GM12878 (cell line): ENCODE results near the gene SPP2. TPM values are rescaled to one million over a fixed set of nuclear protein-coding genes. Genes with fewer than 3 reads are reported as not detected.

Experiments
- ATAC-seq: fragments of 200-7000 bp; cut with Tn5 transposase; 3 replicates; pipeline ENCODE4 v1.9.1; 2020; ENCODE audit warnings: mild to moderate bottlenecking, moderate library complexity
- BruUV-seq: library from RNA; stranded (reverse); fragments of 400-500 nt; replicated peaks from 2 replicates; lab custom pipeline; 2021; lab: Mats Ljungman, UMichigan
- CTCF ChIA-PET: fragments of 300-600 bp; sonication (Branson Sonifier 250); formaldehyde crosslinking; extraction: SDS; loops from one replicate; lab custom pipeline; 2021; ENCODE audit warnings: inconsistent platforms; lab: Yijun Ruan, JAX
- POLR2A ChIA-PET: fragments of 350-600 bp; formaldehyde crosslinking; extraction: SDS; loops from one replicate; lab custom pipeline; 2021; ENCODE audit warnings: inconsistent platforms; lab: Charles Lee
- RAD21 ChIA-PET: fragments of 300-600 bp; sonication (Branson Sonifier 250); formaldehyde crosslinking; loops from one replicate; lab custom pipeline; 2023; ENCODE audit warnings: antibody characterized with exemption; ENCODE audit not compliant: unreplicated experiment; lab: Charles Lee
- SMC1A ChIA-PET: fragments of 300-600 bp; sonication (Branson Sonifier 250); formaldehyde crosslinking; loops from one replicate; lab custom pipeline; 2023; ENCODE audit not compliant: unreplicated experiment, uncharacterized antibody; lab: Charles Lee
- DNase-seq: peaks from one replicate; pipeline ENCODE4 v3.0.0-alpha.2; 2011; ENCODE audit warnings: low read depth, low spot score
- FAIRE-seq: peaks from 3 replicates; lab custom pipeline; 2011; peaks lifted over from hg19 to GRCh38; lab: Jason Lieb, UNC
- H2AFZ ChIP-seq: 2 replicates; pipeline ENCODE4 v1.6.0; 2011; ENCODE audit warnings: low read depth, low read length, control low read depth; ENCODE audit not compliant: control insufficient read depth
- H3K27ac ChIP-seq: 2 replicates; pipeline ENCODE4 v1.5.1; 2011; ENCODE audit warnings: control low read depth; ENCODE audit not compliant: control insufficient read depth, insufficient read depth
- H3K27me3 ChIP-seq, 2 experiments: replicated peaks in 1 of 2; 2 replicates each; pipeline versions ENCODE4 v1.6.0 to v1.6.1; 2011; ENCODE audit warnings: low read length in 1 of 2; ENCODE audit not compliant: control insufficient read depth in 2 of 2, insufficient read depth in 2 of 2
- H3K36me3 ChIP-seq, 2 experiments: 2 replicates each; pipeline ENCODE4 v1.5.1; 2011; ENCODE audit warnings: low read length in 1 of 2; ENCODE audit not compliant: control insufficient read depth in 2 of 2, insufficient read depth in 2 of 2
- H3K4me1 ChIP-seq: 2 replicates; pipeline ENCODE4 v1.6.1; 2011; ENCODE audit warnings: mild to moderate bottlenecking, low read length, moderate library complexity, mixed read lengths; ENCODE audit not compliant: control insufficient read depth, insufficient read depth
- H3K4me2 ChIP-seq: 2 replicates; pipeline ENCODE4 v1.6.0; 2011; ENCODE audit warnings: control low read depth; ENCODE audit not compliant: control insufficient read depth, insufficient read depth
- H3K4me3 ChIP-seq: fragments of 200-600 bp; sonication (generic); 2 replicates; pipeline ENCODE4 v1.5.1; 2016
- H3K79me2 ChIP-seq: 2 replicates; pipeline ENCODE4 v1.6.0; 2011; ENCODE audit warnings: low read length; ENCODE audit not compliant: control insufficient read depth, insufficient read depth
- H3K9ac ChIP-seq: 2 replicates; pipeline ENCODE4 v1.8.0; 2011; ENCODE audit warnings: low read length, control low read depth, mixed read lengths; ENCODE audit not compliant: control insufficient read depth, insufficient read depth
- H3K9me3 ChIP-seq: replicated peaks from 3 replicates; pipeline ENCODE4 v1.5.1; 2011; ENCODE audit warnings: mild to moderate bottlenecking, low read length; ENCODE audit not compliant: control insufficient read depth, insufficient read depth
- H4K20me1 ChIP-seq: 2 replicates; pipeline ENCODE4 v1.6.0; 2011; ENCODE audit not compliant: control insufficient read depth, insufficient read depth
- CEBPB ChIP-seq, 2 experiments: fragments of 150-350 bp in 1 of 2; IDR thresholded peaks; 2 replicates each; pipeline ENCODE4 v1.6.1; 2012 to 2014; ENCODE audit warnings: low read depth in 2 of 2, low read length in 2 of 2, borderline replicate concordance in 1 of 2, inconsistent platforms in 1 of 2
- DPF2 ChIP-seq: fragments of 450-650 bp; IDR thresholded peaks from 2 replicates; pipeline ENCODE4 v1.6.1; 2017; ENCODE audit warnings: mild to moderate bottlenecking
- LARP7 ChIP-seq: fragments of 450-650 bp; IDR thresholded peaks from 2 replicates; pipeline ENCODE4 v1.6.1; 2017; ENCODE audit warnings: mild to moderate bottlenecking
- PAX5 ChIP-seq: IDR thresholded peaks from 2 replicates; pipeline ENCODE4 v1.6.1; 2011; ENCODE audit warnings: low read depth, low read length, borderline replicate concordance
- WGBS: methylation state at CpG from one replicate; pipeline ENCODE4 v1.1.6; 2016; ENCODE audit warnings: low lambda C conversion rate; ENCODE audit not compliant: insufficient replicate concordance, insufficient coverage; ENCODE audit errors: missing lambda C conversion rate; 5-methylcytosine and 5-hydroxymethylcytosine counted together
- in situ Hi-C: fragments of 300-500 bp; cut with MboI; formaldehyde crosslinking; loops from 9 replicates; pipeline ENCODE4 v1.14.3; 2018; ENCODE audit warnings: mixed read lengths
- intact Hi-C: fragments of 100-400 bp; cut with micrococcal nuclease; formaldehyde crosslinking; loops from one replicate; pipeline ENCODE4 v1.14.2; 2022; ENCODE audit not compliant: unreplicated experiment
- polyA plus RNA-seq, 11 experiments: library from polyadenylated mRNA; depleted of rRNA in 4 of 11; unstranded in 6 of 11; stranded (reverse) in 5 of 11; fragments of >200 nt; fragmentation: Nextera tagmentation in 4 of 11; fragmentation: Illumina TruSeq in 1 of 11; extraction: Ambion mirVana in 4 of 11; extraction: Trizol in 1 of 11; gene quantifications; 1 replicate in 1 of 11; 2 replicates in 10 of 11; pipeline versions ENCODE4 v1.2.1 to v1.2.3, GENCODE V29; 2011 to 2016; ENCODE audit warnings: inconsistent platforms in 2 of 11, missing spikeins in 2 of 11, low read depth in 1 of 11
- total RNA-seq, 4 experiments: library from RNA; depleted of rRNA in 3 of 4; stranded (reverse); fragments of >200 nt in 3 of 4; fragmentation: Illumina TruSeq in 1 of 4; extraction: Trizol in 1 of 4; gene quantifications; 2 replicates each; pipeline versions ENCODE4 v1.2.1 to v1.2.3, GENCODE V29; 2013 to 2021
- TF ChIP-seq, protein P1 (sequence below): fragments of 450-650 bp; IDR thresholded peaks from 2 replicates; pipeline ENCODE4 v1.6.1; 2016; ENCODE audit warnings: mild to moderate bottlenecking, moderate library complexity, borderline replicate concordance
- TF ChIP-seq, protein P2 (sequence below): IDR thresholded peaks from 2 replicates; pipeline ENCODE4 v1.6.1; 2012; ENCODE audit warnings: low read depth, low read length, improper control_type of control experiment

The SPP2 gene
- total and polyA plus RNA-seq, 10 of the 15 experiments (the other 5 are each of a cell fraction or from before 2014, with no cell fraction given), result not detected

DNA sequence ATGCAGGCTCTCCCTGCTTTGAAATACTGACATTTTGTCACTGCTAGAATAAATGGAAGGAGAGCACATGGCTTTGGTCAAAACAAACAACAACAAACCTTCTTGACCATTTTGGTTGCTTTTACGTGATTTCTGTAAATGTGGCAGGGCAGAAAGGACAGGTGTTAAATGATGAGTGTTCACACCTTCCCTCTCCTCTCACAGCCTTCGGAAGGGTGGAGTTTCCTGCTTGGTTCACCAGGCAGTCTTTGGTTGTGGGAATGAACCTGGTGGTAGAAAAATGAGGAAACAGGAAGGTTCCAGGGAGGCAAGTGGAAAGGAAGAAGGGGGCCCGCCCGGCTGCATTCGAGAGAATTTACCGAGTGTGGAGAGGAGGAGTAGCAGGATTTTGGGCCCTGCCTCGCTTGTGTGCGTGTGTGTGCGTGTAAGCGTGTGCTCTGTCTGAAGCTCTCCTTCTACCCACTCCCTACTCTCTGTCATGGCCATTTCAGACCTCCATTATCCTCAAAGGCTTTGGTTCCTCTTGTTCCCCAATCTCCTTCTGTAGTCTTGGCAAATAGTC is 23.7 kb upstream of the SPP2 start (continued):
- TF ChIP-seq DPF2, result no peak
- TF ChIP-seq, protein P1, sequence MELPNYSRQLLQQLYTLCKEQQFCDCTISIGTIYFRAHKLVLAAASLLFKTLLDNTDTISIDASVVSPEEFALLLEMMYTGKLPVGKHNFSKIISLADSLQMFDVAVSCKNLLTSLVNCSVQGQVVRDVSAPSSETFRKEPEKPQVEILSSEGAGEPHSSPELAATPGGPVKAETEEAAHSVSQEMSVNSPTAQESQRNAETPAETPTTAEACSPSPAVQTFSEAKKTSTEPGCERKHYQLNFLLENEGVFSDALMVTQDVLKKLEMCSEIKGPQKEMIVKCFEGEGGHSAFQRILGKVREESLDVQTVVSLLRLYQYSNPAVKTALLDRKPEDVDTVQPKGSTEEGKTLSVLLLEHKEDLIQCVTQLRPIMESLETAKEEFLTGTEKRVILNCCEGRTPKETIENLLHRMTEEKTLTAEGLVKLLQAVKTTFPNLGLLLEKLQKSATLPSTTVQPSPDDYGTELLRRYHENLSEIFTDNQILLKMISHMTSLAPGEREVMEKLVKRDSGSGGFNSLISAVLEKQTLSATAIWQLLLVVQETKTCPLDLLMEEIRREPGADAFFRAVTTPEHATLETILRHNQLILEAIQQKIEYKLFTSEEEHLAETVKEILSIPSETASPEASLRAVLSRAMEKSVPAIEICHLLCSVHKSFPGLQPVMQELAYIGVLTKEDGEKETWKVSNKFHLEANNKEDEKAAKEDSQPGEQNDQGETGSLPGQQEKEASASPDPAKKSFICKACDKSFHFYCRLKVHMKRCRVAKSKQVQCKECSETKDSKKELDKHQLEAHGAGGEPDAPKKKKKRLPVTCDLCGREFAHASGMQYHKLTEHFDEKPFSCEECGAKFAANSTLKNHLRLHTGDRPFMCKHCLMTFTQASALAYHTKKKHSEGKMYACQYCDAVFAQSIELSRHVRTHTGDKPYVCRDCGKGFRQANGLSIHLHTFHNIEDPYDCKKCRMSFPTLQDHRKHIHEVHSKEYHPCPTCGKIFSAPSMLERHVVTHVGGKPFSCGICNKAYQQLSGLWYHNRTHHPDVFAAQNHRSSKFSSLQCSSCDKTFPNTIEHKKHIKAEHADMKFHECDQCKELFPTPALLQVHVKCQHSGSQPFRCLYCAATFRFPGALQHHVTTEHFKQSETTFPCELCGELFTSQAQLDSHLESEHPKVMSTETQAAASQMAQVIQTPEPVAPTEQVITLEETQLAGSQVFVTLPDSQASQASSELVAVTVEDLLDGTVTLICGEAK, result no peak
- TF ChIP-seq, protein P2, sequence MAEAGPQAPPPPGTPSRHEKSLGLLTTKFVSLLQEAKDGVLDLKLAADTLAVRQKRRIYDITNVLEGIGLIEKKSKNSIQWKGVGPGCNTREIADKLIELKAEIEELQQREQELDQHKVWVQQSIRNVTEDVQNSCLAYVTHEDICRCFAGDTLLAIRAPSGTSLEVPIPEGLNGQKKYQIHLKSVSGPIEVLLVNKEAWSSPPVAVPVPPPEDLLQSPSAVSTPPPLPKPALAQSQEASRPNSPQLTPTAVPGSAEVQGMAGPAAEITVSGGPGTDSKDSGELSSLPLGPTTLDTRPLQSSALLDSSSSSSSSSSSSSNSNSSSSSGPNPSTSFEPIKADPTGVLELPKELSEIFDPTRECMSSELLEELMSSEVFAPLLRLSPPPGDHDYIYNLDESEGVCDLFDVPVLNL, result no peak
- TF ChIP-seq CEBPB (IDR thresholded peaks at IDR 0.05; ENCODE audit: borderline replicate concordance in 1 of 2, low read depth in 2 of 2, low read length in 2 of 2), result no peak
- TF ChIP-seq PAX5, result no peak

DNA sequence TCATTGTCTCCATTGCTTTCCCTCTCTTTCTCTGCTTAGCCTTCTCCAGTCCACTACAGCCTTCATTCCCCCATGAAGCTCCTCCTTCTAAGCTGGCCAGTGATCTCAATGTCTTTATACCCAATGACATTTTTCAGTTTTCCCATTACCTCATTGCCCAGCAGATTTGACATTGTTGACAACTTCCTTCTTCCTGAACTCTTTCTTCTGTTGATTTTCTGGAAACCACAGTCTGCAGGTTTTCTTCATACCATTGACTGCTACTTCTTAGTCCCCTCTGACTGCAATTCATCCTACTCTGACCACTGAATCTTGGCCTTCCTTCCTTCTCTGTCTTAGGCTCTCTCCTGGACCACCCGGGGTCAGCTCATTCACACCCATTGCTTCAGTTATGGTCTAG is 22.9 kb upstream of the SPP2 start:
- in situ Hi-C loops, result no loop called here
- H2AFZ ChIP-seq, result no peak overlapping the region
- ChIA-PET SMC1A (no interaction called here), CTCF (no interaction called here), RAD21 (no interaction called here), POLR2A (interaction anchor here (0.5 to 0.7 kb wide), 2 partner anchors 39 to 1874 kb away, joined by 3 read pairs; no protein-coding TSS in a partner anchor)
- H3K79me2 ChIP-seq, result no peaks in the 10 kb centered on the region
- H3K36me3 ChIP-seq, result no peaks in the 10 kb centered on the region
- ATAC-seq, result no peak
- no peak for FAIRE-seq
- no peak overlapping the region for H3K4me3 ChIP-seq
- 79% methylated on average over 1 of the region's 1 CpG for WGBS
- no peak for DNase-seq
- no peak for TF ChIP-seq LARP7
- H3K9me3 ChIP-seq, result no peaks in the 10 kb centered on the region; the same call in 1 of the 3 replicates
- H4K20me1 ChIP-seq, result no peaks in the 10 kb centered on the region
- peaks cover 3% of the 10 kb centered on the region; the same call in 1 of the 2 replicates for H3K4me1 ChIP-seq
- no peak overlapping the region for H3K9ac ChIP-seq
- H3K27me3 ChIP-seq, result no peaks in the 10 kb centered on the region
- intact Hi-C loops, result no loop called here
- no peak overlapping the region for H3K27ac ChIP-seq
- H3K4me2 ChIP-seq, result no peak overlapping the region
- BruUV-seq, result no TSS peak
